GM12878 (cell line): Measurements from ENCODE around the gene SYNDIG1. TPM values are rescaled to one million over a fixed set of nuclear protein-coding genes. Genes with fewer than 3 reads are reported as not detected.

Experiments used
- ATAC-seq: fragments of 200-7000 bp; cut with Tn5 transposase; 3 replicates; pipeline ENCODE4 v1.9.1; 2020; ENCODE audit warnings: mild to moderate bottlenecking, moderate library complexity
- BruUV-seq: library from RNA; stranded (reverse); fragments of 400-500 nt; replicated peaks from 2 replicates; lab custom pipeline; 2021; lab: Mats Ljungman, UMichigan
- CTCF ChIA-PET: fragments of 300-600 bp; sonication (Branson Sonifier 250); formaldehyde crosslinking; extraction: SDS; loops from one replicate; lab custom pipeline; 2021; ENCODE audit warnings: inconsistent platforms; lab: Yijun Ruan, JAX
- POLR2A ChIA-PET: fragments of 350-600 bp; formaldehyde crosslinking; extraction: SDS; loops from one replicate; lab custom pipeline; 2021; ENCODE audit warnings: inconsistent platforms; lab: Charles Lee
- RAD21 ChIA-PET: fragments of 300-600 bp; sonication (Branson Sonifier 250); formaldehyde crosslinking; loops from one replicate; lab custom pipeline; 2023; ENCODE audit warnings: antibody characterized with exemption; ENCODE audit not compliant: unreplicated experiment; lab: Charles Lee
- SMC1A ChIA-PET: fragments of 300-600 bp; sonication (Branson Sonifier 250); formaldehyde crosslinking; loops from one replicate; lab custom pipeline; 2023; ENCODE audit not compliant: unreplicated experiment, uncharacterized antibody; lab: Charles Lee
- DNase-seq: peaks from one replicate; pipeline ENCODE4 v3.0.0-alpha.2; 2011; ENCODE audit warnings: low read depth, low spot score
- FAIRE-seq: peaks from 3 replicates; lab custom pipeline; 2011; peaks lifted over from hg19 to GRCh38; lab: Jason Lieb, UNC
- H2AFZ ChIP-seq: 2 replicates; pipeline ENCODE4 v1.6.0; 2011; ENCODE audit warnings: low read depth, low read length, control low read depth; ENCODE audit not compliant: control insufficient read depth
- H3K27ac ChIP-seq: 2 replicates; pipeline ENCODE4 v1.5.1; 2011; ENCODE audit warnings: control low read depth; ENCODE audit not compliant: control insufficient read depth, insufficient read depth
- H3K27me3 ChIP-seq, 2 experiments: replicated peaks in 1 of 2; 2 replicates each; pipeline versions ENCODE4 v1.6.0 to v1.6.1; 2011; ENCODE audit warnings: low read length in 1 of 2; ENCODE audit not compliant: control insufficient read depth in 2 of 2, insufficient read depth in 2 of 2
- H3K36me3 ChIP-seq, 2 experiments: 2 replicates each; pipeline ENCODE4 v1.5.1; 2011; ENCODE audit warnings: low read length in 1 of 2; ENCODE audit not compliant: control insufficient read depth in 2 of 2, insufficient read depth in 2 of 2
- H3K4me1 ChIP-seq: 2 replicates; pipeline ENCODE4 v1.6.1; 2011; ENCODE audit warnings: mild to moderate bottlenecking, low read length, moderate library complexity, mixed read lengths; ENCODE audit not compliant: control insufficient read depth, insufficient read depth
- H3K4me2 ChIP-seq: 2 replicates; pipeline ENCODE4 v1.6.0; 2011; ENCODE audit warnings: control low read depth; ENCODE audit not compliant: control insufficient read depth, insufficient read depth
- H3K4me3 ChIP-seq: fragments of 200-600 bp; sonication (generic); 2 replicates; pipeline ENCODE4 v1.5.1; 2016
- H3K79me2 ChIP-seq: 2 replicates; pipeline ENCODE4 v1.6.0; 2011; ENCODE audit warnings: low read length; ENCODE audit not compliant: control insufficient read depth, insufficient read depth
- H3K9ac ChIP-seq: 2 replicates; pipeline ENCODE4 v1.8.0; 2011; ENCODE audit warnings: low read length, control low read depth, mixed read lengths; ENCODE audit not compliant: control insufficient read depth, insufficient read depth
- H3K9me3 ChIP-seq: replicated peaks from 3 replicates; pipeline ENCODE4 v1.5.1; 2011; ENCODE audit warnings: mild to moderate bottlenecking, low read length; ENCODE audit not compliant: control insufficient read depth, insufficient read depth
- H4K20me1 ChIP-seq: 2 replicates; pipeline ENCODE4 v1.6.0; 2011; ENCODE audit not compliant: control insufficient read depth, insufficient read depth
- ASH2L ChIP-seq: fragments of 300-600, 200-600 bp; sonication (generic); IDR thresholded peaks from 2 replicates; pipeline ENCODE4 v1.6.1; 2017; ENCODE audit warnings: low read depth, mild to moderate bottlenecking, borderline replicate concordance
- CHD1 ChIP-seq: IDR thresholded peaks from 2 replicates; pipeline ENCODE4 v1.6.1; 2012; ENCODE audit warnings: low read depth, low read length, improper control_type of control experiment
- ESRRA ChIP-seq: IDR thresholded peaks from 2 replicates; pipeline ENCODE4 v1.6.1; 2012; ENCODE audit warnings: mild to moderate bottlenecking, low read length, improper control_type of control experiment
- GATAD2B ChIP-seq: fragments of 450-650 bp; conservative IDR thresholded peaks from 2 replicates; pipeline ENCODE4 v1.6.1; 2017; ENCODE audit warnings: low read depth, mild to moderate bottlenecking, moderate library complexity
- KAT2A ChIP-seq: conservative IDR thresholded peaks from 2 replicates; pipeline ENCODE4 v1.6.1; 2011; ENCODE audit warnings: low read depth, low read length; ENCODE audit not compliant: control insufficient read depth
- KDM1A ChIP-seq: fragments of 200-600 bp; sonication (generic); IDR thresholded peaks from 2 replicates; pipeline ENCODE4 v1.6.1; 2016; ENCODE audit warnings: borderline replicate concordance
- MTA3 ChIP-seq: IDR thresholded peaks from 2 replicates; pipeline ENCODE4 v1.6.1; 2012; ENCODE audit warnings: low read length, inconsistent platforms, borderline replicate concordance
- NRF1 ChIP-seq: conservative IDR thresholded peaks from 2 replicates; pipeline ENCODE4 v1.6.1; 2011; ENCODE audit warnings: mild to moderate bottlenecking, low read depth, low read length, improper control_type of control experiment
- RCOR1 ChIP-seq: conservative IDR thresholded peaks from 2 replicates; pipeline ENCODE4 v1.6.1; 2012; ENCODE audit warnings: low read depth, low read length, improper control_type of control experiment
- SMAD5 ChIP-seq: IDR thresholded peaks from 2 replicates; pipeline ENCODE4 v1.6.1; 2016; ENCODE audit warnings: antibody characterized with exemption, low read depth
- TAF1 ChIP-seq: IDR thresholded peaks from 2 replicates; pipeline ENCODE4 v1.6.1; 2011; ENCODE audit warnings: mild to moderate bottlenecking, low read depth, low read length, borderline replicate concordance
- ZNF274 ChIP-seq: IDR thresholded peaks from one replicate; pipeline ENCODE4 v1.8.0; 2011; ENCODE audit not compliant: insufficient read length, insufficient read depth
- ZZZ3 ChIP-seq: IDR thresholded peaks from 2 replicates; pipeline ENCODE4 v1.6.1; 2011; ENCODE audit warnings: low read depth; ENCODE audit not compliant: control insufficient read depth, insufficient read length
- WGBS: methylation state at CpG from one replicate; pipeline ENCODE4 v1.1.6; 2016; ENCODE audit warnings: low lambda C conversion rate; ENCODE audit not compliant: insufficient replicate concordance, insufficient coverage; ENCODE audit errors: missing lambda C conversion rate; 5-methylcytosine and 5-hydroxymethylcytosine counted together
- in situ Hi-C: fragments of 300-500 bp; cut with MboI; formaldehyde crosslinking; loops from 9 replicates; pipeline ENCODE4 v1.14.3; 2018; ENCODE audit warnings: mixed read lengths
- intact Hi-C: fragments of 100-400 bp; cut with micrococcal nuclease; formaldehyde crosslinking; loops from one replicate; pipeline ENCODE4 v1.14.2; 2022; ENCODE audit not compliant: unreplicated experiment
- polyA plus RNA-seq, 11 experiments: library from polyadenylated mRNA; depleted of rRNA in 4 of 11; unstranded in 6 of 11; stranded (reverse) in 5 of 11; fragments of >200 nt; fragmentation: Nextera tagmentation in 4 of 11; fragmentation: Illumina TruSeq in 1 of 11; extraction: Ambion mirVana in 4 of 11; extraction: Trizol in 1 of 11; gene quantifications; 1 replicate in 1 of 11; 2 replicates in 10 of 11; pipeline versions ENCODE4 v1.2.1 to v1.2.3, GENCODE V29; 2011 to 2016; ENCODE audit warnings: inconsistent platforms in 2 of 11, missing spikeins in 2 of 11, low read depth in 1 of 11
- total RNA-seq, 4 experiments: library from RNA; depleted of rRNA in 3 of 4; stranded (reverse); fragments of >200 nt in 3 of 4; fragmentation: Illumina TruSeq in 1 of 4; extraction: Trizol in 1 of 4; gene quantifications; 2 replicates each; pipeline versions ENCODE4 v1.2.1 to v1.2.3, GENCODE V29; 2013 to 2021
- TF ChIP-seq, protein P1 (sequence below): fragments of 450-650 bp; IDR thresholded peaks from 2 replicates; pipeline ENCODE4 v1.6.1; 2017; ENCODE audit warnings: mild to moderate bottlenecking, moderate library complexity
- TF ChIP-seq, protein P2 (sequence below): fragments of 450-650 bp; IDR thresholded peaks from 2 replicates; pipeline ENCODE4 v1.6.1; 2014; ENCODE audit warnings: mild to moderate bottlenecking

The SYNDIG1 gene
- total and polyA plus RNA-seq, 10 of the 15 experiments (the other 5 are each of a cell fraction or from before 2014, with no cell fraction given): not detected

DNA sequence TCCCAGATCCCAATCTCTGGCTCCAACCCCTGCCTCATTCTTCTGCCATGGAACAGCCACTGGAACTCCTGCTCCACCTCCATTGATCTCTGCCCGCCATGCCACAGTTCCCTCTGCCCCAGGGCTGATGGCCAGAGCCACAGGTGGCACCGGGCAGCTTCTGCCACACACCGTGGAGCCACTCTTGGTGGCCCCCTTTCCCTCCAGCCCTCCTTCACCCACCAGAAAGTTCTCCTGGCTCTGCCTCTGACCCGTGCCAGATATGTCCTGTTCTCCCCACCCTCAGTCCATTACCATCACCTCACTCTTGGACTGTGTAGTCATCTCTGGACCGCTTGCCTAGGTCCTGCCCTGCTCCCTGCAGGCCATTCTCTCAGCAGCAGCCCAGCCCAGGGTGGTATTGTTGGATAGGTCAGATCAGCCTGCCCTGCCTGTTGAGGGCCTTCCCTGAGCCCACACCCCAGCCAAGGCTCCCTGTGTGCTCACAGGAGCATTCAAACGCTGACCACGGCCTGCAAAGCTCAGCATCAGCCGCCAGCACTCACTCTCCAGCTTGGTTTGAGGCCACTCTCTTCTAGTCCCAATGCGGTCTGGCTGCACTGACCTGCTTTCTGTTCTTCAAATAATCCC lies 16.8 kb upstream of the SYNDIG1 start (continued):
- TF ChIP-seq, protein P1, sequence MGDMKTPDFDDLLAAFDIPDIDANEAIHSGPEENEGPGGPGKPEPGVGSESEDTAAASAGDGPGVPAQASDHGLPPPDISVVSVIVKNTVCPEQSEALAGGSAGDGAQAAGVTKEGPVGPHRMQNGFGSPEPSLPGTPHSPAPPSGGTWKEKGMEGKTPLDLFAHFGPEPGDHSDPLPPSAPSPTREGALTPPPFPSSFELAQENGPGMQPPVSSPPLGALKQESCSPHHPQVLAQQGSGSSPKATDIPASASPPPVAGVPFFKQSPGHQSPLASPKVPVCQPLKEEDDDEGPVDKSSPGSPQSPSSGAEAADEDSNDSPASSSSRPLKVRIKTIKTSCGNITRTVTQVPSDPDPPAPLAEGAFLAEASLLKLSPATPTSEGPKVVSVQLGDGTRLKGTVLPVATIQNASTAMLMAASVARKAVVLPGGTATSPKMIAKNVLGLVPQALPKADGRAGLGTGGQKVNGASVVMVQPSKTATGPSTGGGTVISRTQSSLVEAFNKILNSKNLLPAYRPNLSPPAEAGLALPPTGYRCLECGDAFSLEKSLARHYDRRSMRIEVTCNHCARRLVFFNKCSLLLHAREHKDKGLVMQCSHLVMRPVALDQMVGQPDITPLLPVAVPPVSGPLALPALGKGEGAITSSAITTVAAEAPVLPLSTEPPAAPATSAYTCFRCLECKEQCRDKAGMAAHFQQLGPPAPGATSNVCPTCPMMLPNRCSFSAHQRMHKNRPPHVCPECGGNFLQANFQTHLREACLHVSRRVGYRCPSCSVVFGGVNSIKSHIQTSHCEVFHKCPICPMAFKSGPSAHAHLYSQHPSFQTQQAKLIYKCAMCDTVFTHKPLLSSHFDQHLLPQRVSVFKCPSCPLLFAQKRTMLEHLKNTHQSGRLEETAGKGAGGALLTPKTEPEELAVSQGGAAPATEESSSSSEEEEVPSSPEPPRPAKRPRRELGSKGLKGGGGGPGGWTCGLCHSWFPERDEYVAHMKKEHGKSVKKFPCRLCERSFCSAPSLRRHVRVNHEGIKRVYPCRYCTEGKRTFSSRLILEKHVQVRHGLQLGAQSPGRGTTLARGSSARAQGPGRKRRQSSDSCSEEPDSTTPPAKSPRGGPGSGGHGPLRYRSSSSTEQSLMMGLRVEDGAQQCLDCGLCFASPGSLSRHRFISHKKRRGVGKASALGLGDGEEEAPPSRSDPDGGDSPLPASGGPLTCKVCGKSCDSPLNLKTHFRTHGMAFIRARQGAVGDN: no peak

DNA sequence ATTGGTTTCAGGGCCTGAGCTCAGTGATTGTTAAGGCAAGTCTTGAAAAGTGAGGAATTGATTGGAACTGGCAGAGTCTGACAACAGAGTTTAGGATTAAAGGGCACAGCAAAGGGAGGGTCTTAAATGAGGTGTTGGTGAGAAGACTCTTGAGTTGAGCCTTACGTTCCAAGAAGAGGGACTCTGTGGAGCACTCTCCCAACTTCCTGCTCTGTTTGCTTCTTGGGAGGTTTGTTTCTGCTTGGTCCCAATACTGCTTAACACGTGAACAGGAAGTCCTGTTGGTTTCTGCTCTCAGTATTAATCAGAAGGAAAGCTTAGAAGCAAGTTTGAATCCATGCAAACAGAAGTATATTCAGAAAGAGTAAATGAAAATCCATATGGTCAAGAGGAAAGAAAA lies 15.6 kb upstream of the SYNDIG1 start:
- RAD21 ChIA-PET: no interaction called here
- TF ChIP-seq GATAD2B: no peak
- no peak for TF ChIP-seq TAF1
- TF ChIP-seq KAT2A: no peak
- no peak for TF ChIP-seq SMAD5
- no peak for TF ChIP-seq ZZZ3
- TF ChIP-seq MTA3: no peak
- TF ChIP-seq ZNF274: no peak
- TF ChIP-seq ASH2L: no peak
- TF ChIP-seq NRF1: no peak
- no peak for TF ChIP-seq KDM1A
- no peak for TF ChIP-seq CHD1
- TF ChIP-seq RCOR1: no peak
- TF ChIP-seq, protein P2, sequence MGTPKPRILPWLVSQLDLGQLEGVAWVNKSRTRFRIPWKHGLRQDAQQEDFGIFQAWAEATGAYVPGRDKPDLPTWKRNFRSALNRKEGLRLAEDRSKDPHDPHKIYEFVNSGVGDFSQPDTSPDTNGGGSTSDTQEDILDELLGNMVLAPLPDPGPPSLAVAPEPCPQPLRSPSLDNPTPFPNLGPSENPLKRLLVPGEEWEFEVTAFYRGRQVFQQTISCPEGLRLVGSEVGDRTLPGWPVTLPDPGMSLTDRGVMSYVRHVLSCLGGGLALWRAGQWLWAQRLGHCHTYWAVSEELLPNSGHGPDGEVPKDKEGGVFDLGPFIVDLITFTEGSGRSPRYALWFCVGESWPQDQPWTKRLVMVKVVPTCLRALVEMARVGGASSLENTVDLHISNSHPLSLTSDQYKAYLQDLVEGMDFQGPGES: no peak
- TF ChIP-seq ESRRA: no peak

More for the DNA sequence above, 15.6 kb upstream of the SYNDIG1 start:
- in situ Hi-C loops: no loop called here
- FAIRE-seq (no peak), DNase-seq (no peak), ATAC-seq (no peak)
- H4K20me1 ChIP-seq: no peaks in the 10 kb centered on the region
- H3K9ac ChIP-seq: no peak overlapping the region
- ChIA-PET SMC1A (no interaction called here), CTCF (no interaction called here), POLR2A (no interaction called here)
- no peaks in the 10 kb centered on the region; a peak in 2 of 4 replicates for H3K27me3 ChIP-seq
- no peak overlapping the region for H3K4me2 ChIP-seq
- H3K27ac ChIP-seq: no peak overlapping the region
- BruUV-seq: no TSS peak
- H2AFZ ChIP-seq: no peak overlapping the region
- H3K79me2 ChIP-seq: no peaks in the 10 kb centered on the region
- no peaks in the 10 kb centered on the region for H3K36me3 ChIP-seq
- no peaks in the 10 kb centered on the region for H3K9me3 ChIP-seq
- no peak overlapping the region for H3K4me3 ChIP-seq
- 0% methylated on average over 2 of the region's 2 CpGs for WGBS
- intact Hi-C loops: no loop called here
- H3K4me1 ChIP-seq: no peaks in the 10 kb centered on the region
